Measurements from ENCODE around the gene OR13C2. TPM values are rescaled to one million over a fixed set of nuclear protein-coding genes. Genes with fewer than 3 reads are reported as not detected.

The OR13C2 gene
- total RNA-seq, 2 donors from 2014 or later, result not detected

DNA sequence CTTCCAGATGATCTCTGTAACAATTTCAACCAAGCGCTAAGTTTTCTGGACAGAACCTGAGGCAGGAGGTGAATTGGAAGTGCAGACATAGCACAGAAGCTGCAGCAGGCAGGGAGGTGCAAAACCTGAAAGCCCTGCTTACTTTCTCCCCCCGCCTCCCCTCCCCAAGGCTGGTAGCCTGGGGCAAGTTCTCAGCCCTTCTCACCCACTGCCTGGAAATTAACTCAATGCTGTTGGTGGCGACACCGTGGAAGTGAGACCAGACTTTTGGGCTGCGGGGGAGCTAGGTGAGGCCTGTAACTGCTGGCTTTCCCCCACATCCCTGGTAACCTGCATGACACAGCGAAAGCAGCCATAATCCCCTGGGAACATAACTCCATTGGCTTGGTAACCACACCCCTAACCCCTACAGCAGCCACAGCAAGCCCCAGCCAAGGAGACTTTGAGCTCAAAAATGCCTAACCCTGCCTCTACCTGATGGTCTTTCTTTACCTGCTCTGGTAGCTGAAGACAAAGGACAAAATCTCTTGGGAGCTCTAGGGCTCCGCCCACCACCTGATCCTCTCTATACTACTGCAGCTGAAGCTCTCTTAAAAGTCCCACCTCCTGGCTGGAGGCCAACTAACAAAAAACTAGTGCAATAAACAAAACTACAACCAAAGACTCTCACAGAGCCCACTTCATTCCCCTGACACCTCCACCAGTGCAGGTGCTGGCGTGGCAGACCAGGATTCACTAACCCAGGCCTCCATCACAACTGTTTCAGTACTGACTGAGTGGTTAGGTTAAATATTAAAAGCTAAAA lies 48.4 kb downstream of the OR13C2 start:
- intact Hi-C loops (cut with DNase I), result loop anchor here in 1 of 2 donors (10.0 kb wide), 1 partner anchor 58 kb away; the partner anchor contains the start of gene OR13C9
- no peak for ATAC-seq
- DNase-seq, result no peak

GRCh38 chr9:104555521-104555920 lies 49.9 kb downstream of the OR13C2 start:
- intact Hi-C loops (cut with DNase I), result loop anchor here in 1 of 2 donors (10.0 kb wide), 1 partner anchor 59 kb away; the partner anchor contains the start of gene OR13C9
- no peak for DNase-seq
- no peak for ATAC-seq

Other genes starting within 250 kb of the OR13C2 start
- gene OR13F1, start 101.4 kb downstream of the OR13C2 start, total RNA-seq, result not detected
- gene OR13C4, start 78.4 kb downstream of the OR13C2 start, total RNA-seq, result not detected
- not detected for gene OR13C3, start 68.8 kb downstream of the OR13C2 start, total RNA-seq
- not detected for gene OR13C8, start 36.5 kb downstream of the OR13C2 start, total RNA-seq
- gene OR13C5, start 6.2 kb downstream of the OR13C2 start, total RNA-seq, result not detected
- gene OR13C9, start 12.6 kb upstream of the OR13C2 start, total RNA-seq, result not detected
- not detected for gene OR13D1, start 88.9 kb upstream of the OR13C2 start, total RNA-seq
- gene NIPSNAP3A, start 142.1 kb upstream of the OR13C2 start, total RNA-seq, result 10 to 100 TPM; 15.4 to 20.3 TPM
- 10 to 100 TPM; 15.0 to 15.5 TPM for gene NIPSNAP3B, start 158.5 kb upstream of the OR13C2 start, total RNA-seq